Activated naive CD8-positive, alpha-beta T cell treated with anti-CD3 and anti-CD28 coated beads, Interleukin-2, amount 10 ng/mL, durations not matched to agents 7 days and 5 days (primary cell): ENCODE results near the gene DENND4A. TPM values are rescaled to one million over a fixed set of nuclear protein-coding genes. Genes with fewer than 3 reads are reported as not detected.

Source experiments
- ATAC-seq: fragments of 150-1000 bp; cut with Tn5 transposase; one replicate; pipeline ENCODE4 v1.10.0; 2021; ENCODE audit warnings: low read depth, moderate library complexity
- POLR2A ChIA-PET: fragments of 350-600 bp; sonication (Branson Sonifier 250); formaldehyde crosslinking; loops from one replicate; lab custom pipeline; 2021; ENCODE audit warnings: antibody characterized with exemption; lab: Charles Lee
- DNase-seq: peaks from one replicate; pipeline ENCODE4 v3.0.0; 2021
- H3K27ac Mint-ChIP-seq: one replicate; pipeline ENCODE4 v1.8.0; 2022; ENCODE audit warnings: mild to moderate bottlenecking, mixed read lengths
- H3K27me3 Mint-ChIP-seq: one replicate; pipeline ENCODE4 v1.8.0; 2022; ENCODE audit warnings: mild to moderate bottlenecking, moderate library complexity, mixed read lengths
- H3K36me3 Mint-ChIP-seq: one replicate; pipeline ENCODE4 v1.8.0; 2021; ENCODE audit warnings: mild to moderate bottlenecking, mixed read lengths
- H3K4me1 Mint-ChIP-seq: one replicate; pipeline ENCODE4 v1.8.0; 2021; ENCODE audit warnings: mixed read lengths
- H3K4me3 Mint-ChIP-seq: one replicate; pipeline ENCODE4 v1.8.0; 2022; ENCODE audit warnings: mild to moderate bottlenecking, moderate library complexity, mixed read lengths
- H3K9me3 Mint-ChIP-seq: one replicate; pipeline ENCODE4 v1.8.0; 2021; ENCODE audit warnings: mixed read lengths
- total RNA-seq, 2 experiments: library from RNA; stranded (reverse); gene quantifications; one replicate each; pipeline ENCODE4 v1.2.3, GENCODE V29; 2021

DENND4A gene
- 10 to 100 TPM; 50.4 to 56.7 TPM for total RNA-seq

DNA sequence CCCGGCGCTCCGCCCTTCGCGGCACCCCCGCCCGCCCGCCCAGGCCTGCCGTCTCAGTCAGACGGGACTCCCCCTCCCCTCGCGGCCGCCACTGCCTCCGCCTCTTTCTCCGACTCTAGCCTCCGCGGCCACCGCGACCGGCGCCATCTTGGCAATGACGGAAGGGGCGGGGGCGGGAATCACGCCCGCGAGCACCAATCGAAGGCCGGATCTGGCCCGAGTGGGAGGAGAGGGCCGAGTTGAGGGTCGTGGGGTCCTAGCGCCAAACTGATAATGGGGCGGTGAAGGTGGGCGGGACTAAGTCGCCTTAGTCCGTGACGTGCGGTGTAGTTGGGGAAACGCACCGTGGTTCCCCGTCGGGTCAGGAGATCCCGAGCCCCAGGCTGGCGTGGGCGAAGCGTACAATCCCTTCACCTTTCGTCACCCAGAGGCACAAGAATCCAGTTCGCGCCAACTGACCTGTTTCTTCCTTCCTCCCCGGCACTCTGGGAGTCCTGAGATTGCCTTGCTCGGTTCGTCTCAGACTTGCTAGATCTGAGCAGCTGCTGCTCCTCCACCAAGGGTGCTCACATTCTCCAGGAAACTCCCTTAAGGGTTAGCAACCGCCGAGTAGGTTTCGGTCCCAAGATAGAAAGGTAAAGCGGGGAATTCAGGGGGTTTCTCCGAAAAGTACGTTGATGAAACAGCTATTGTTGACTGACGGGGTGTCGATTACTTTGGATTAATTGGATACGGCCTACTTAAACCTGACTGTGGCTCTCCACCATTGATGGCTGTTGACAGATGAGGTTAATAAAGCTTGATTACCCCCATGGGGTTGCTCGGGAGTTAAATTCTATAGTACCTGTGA is at the start of gene DENND4A:
Gene DENND4A, minus strand, starts transcription at position 156 of the 850 bp plus-strand sequence. CDS start 35,843 bp downstream, outside the sequence.
- DNase-seq (peak; percentile 98), ATAC-seq (peak; percentile 85)
- peaks cover 43% of the 10 kb centered on the region for H3K4me1 Mint-ChIP-seq
- H3K27ac Mint-ChIP-seq: peak within 1 kb of the TSS; percentile 96
- no peaks in the 10 kb centered on the region for H3K27me3 Mint-ChIP-seq
- POLR2A ChIA-PET: interaction anchor here (0.7 to 6.9 kb wide), 18 partner anchors 8 to 182 kb away, joined by 3 to 84 read pairs (median 11); partner anchors contain the start of gene RAB11A
- peak within 1 kb of the TSS; percentile 90 for H3K4me3 Mint-ChIP-seq
- H3K9me3 Mint-ChIP-seq: no peaks in the 10 kb centered on the region
- no peaks in the 10 kb centered on the region for H3K36me3 Mint-ChIP-seq

- no peak for ATAC-seq
These were observed 49.2 kb upstream of the DENND4A start for GRCh38 chr15:65841121-65841930.

GRCh38 chr15:65839985-65840384 is 47.9 kb upstream of the DENND4A start:
- H3K4me3 Mint-ChIP-seq: no peak overlapping the region
- DNase-seq (no peak), ATAC-seq (no peak)
- H3K27ac Mint-ChIP-seq: no peak overlapping the region
- no peaks in the 10 kb centered on the region for H3K9me3 Mint-ChIP-seq
- no peaks in the 10 kb centered on the region for H3K4me1 Mint-ChIP-seq
- POLR2A ChIA-PET: no interaction called here
- no peaks in the 10 kb centered on the region for H3K27me3 Mint-ChIP-seq
- no peaks in the 10 kb centered on the region for H3K36me3 Mint-ChIP-seq

More at GRCh38 chr15:65841121-65841930, 49.2 kb upstream of the DENND4A start:
- Mint-ChIP-seq H3K27me3 (peaks cover 2% of the 10 kb centered on the region), H3K27ac (no peak overlapping the region), H3K9me3 (no peaks in the 10 kb centered on the region), H3K4me3 (no peak overlapping the region), H3K4me1 (no peaks in the 10 kb centered on the region), H3K36me3 (no peaks in the 10 kb centered on the region)
- DNase-seq: no peak
- POLR2A ChIA-PET: no interaction called here

GRCh38 chr15:65839354-65839901 is 47.3 kb upstream of the DENND4A start:
- DNase-seq (no peak), ATAC-seq (no peak)
- Mint-ChIP-seq H3K4me3 (no peak overlapping the region), H3K27me3 (no peaks in the 10 kb centered on the region), H3K4me1 (no peaks in the 10 kb centered on the region), H3K27ac (no peak overlapping the region), H3K9me3 (no peaks in the 10 kb centered on the region), H3K36me3 (peaks cover 2% of the 10 kb centered on the region)
- POLR2A ChIA-PET: no interaction called here

- Mint-ChIP-seq H3K27me3 (no peaks in the 10 kb centered on the region), H3K36me3 (peaks cover 2% of the 10 kb centered on the region), H3K4me1 (peaks cover 16% of the 10 kb centered on the region), H3K27ac (no peak overlapping the region), H3K4me3 (no peak overlapping the region), H3K9me3 (no peaks in the 10 kb centered on the region)
- POLR2A ChIA-PET: interaction anchor here (0.6 to 1.2 kb wide), 3 partner anchors 19 to 130 kb away, joined by 4 to 6 read pairs (median 5); partner anchors contain the start of gene DENND4A
- DNase-seq: no peak
- ATAC-seq: no peak
These were observed 45.5 kb upstream of the DENND4A start for GRCh38 chr15:65837301-65838294.

GRCh38 chr15:65836665-65837064 is 44.6 kb upstream of the DENND4A start:
- no peak overlapping the region for H3K4me3 Mint-ChIP-seq
- DNase-seq (no peak), ATAC-seq (no peak)

DNA sequence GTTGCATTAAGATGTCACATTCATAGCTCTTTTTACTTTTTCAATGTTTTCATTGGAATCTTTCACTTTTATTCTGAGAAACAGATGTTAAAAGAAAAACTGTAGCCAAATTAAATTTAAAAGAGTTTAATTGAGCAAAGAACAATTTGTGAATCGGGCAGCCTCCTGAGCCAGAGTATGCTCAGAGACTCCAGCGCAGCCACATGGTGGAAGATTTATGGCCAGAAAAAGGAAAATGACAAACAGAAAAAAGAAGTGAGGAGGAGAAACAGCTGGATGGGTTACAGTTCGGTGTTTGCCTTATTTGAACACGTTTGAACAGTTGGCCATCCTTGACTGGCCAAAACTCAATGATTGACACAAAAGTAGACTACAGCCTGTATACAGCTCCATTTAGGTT is 43.4 kb upstream of the DENND4A start:
- no peak for DNase-seq
- H3K9me3 Mint-ChIP-seq: no peaks in the 10 kb centered on the region
- ATAC-seq: no peak
- no peak overlapping the region for H3K27ac Mint-ChIP-seq
- no peaks in the 10 kb centered on the region for H3K27me3 Mint-ChIP-seq
- no peak overlapping the region for H3K4me3 Mint-ChIP-seq
- peaks cover 4% of the 10 kb centered on the region for H3K36me3 Mint-ChIP-seq
- peaks cover 25% of the 10 kb centered on the region for H3K4me1 Mint-ChIP-seq
- POLR2A ChIA-PET: interaction anchor here (0.6 to 1.0 kb wide), 3 partner anchors 34 to 61 kb away, joined by 3 read pairs; partner anchors contain the start of gene RAB11A

More at GRCh38 chr15:65836665-65837064, 44.6 kb upstream of the DENND4A start:
- POLR2A ChIA-PET: interaction anchor here (0.6 to 1.2 kb wide), 2 partner anchors 20 to 45 kb away, joined by 3 to 6 read pairs; partner anchors contain the start of gene DENND4A
- H3K9me3 Mint-ChIP-seq: no peaks in the 10 kb centered on the region
- H3K27me3 Mint-ChIP-seq: no peaks in the 10 kb centered on the region
- H3K4me1 Mint-ChIP-seq: peaks cover 21% of the 10 kb centered on the region
- H3K36me3 Mint-ChIP-seq: peaks cover 2% of the 10 kb centered on the region
- H3K27ac Mint-ChIP-seq: no peak overlapping the region

DNA sequence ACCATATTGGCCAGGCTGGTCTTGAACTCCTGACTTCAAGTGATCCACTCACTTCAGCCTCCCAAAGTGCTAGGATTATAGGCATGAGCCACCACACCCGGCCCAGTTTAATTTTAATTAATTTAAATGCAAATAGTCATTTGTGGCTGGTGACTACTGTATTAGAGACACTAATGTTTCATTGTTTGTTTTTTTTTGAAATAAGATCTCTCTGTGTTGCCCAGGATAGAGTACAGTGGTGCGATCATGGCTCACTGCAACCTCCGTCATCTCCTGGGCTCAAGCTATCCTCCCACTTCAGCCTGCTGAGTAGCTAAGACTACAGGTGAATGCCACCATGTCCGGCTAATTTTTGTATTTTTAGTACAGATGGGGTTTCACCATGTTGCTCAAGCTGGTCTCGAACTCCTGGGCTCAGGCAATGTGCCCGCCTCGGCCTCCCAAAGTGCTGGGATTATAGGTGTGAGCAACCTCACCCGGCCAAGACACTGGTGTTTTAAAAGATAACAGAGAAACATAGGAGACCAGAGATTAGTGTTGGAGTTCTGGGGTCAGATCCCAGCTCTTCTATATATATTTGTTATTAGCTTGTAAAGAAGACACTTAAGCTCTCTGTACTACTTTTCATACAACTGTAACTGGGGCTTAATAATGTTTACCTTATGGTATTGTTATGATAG is 42.6 kb upstream of the DENND4A start:
- POLR2A ChIA-PET: interaction anchor here (0.7 to 3.5 kb wide), 4 partner anchors 15 to 44 kb away, joined by 3 to 24 read pairs (median 3); partner anchors contain the start of gene RAB11A
- no peak for ATAC-seq
- H3K36me3 Mint-ChIP-seq: peaks cover 4% of the 10 kb centered on the region
- peaks cover 28% of the 10 kb centered on the region for H3K4me1 Mint-ChIP-seq
- no peak overlapping the region for H3K27ac Mint-ChIP-seq
- H3K4me3 Mint-ChIP-seq: no peak overlapping the region
- no peak for DNase-seq
- H3K27me3 Mint-ChIP-seq: no peaks in the 10 kb centered on the region
- H3K9me3 Mint-ChIP-seq: no peaks in the 10 kb centered on the region

DNA sequence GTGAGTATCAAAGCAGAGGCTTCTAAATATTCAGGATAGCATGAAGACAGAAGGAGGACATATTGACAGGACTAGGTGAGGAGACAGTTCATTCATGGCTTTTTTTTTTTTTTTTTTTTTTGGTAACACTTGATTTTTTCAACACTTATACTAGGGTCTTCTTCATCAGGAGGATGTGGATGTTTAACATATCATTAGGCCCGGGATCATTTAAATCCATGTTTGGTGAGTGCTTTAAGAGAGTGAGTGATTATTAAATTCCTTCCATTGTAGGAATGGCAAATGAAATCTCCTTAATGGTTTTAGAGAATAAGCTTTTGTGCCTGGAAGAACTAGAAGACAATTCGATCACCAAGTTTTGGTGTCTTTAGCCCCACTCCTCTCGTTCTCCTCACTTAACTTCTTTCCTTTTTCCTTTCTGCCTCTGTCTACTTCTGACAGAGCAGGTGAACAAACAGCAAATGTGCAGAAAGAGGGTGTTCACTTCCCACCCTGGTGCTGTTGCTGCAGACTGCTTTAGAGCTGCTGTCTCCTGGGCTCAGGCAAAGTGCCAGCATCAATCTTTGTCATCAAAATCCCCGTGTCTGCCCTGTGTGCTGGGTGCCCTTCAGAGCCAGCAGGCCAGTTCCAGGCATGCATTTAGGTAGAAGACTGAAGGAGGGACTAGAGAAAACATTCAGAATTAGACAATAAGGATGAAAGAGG is 41.6 kb upstream of the DENND4A start:
- POLR2A ChIA-PET: interaction anchor here (1.0 to 3.5 kb wide), 7 partner anchors 14 to 132 kb away, joined by 3 to 36 read pairs (median 6); partner anchors contain the start of genes DENND4A and RAB11A
- no peaks in the 10 kb centered on the region for H3K9me3 Mint-ChIP-seq
- peaks cover 37% of the 10 kb centered on the region for H3K4me1 Mint-ChIP-seq
- H3K36me3 Mint-ChIP-seq: peaks cover 4% of the 10 kb centered on the region
- no peaks in the 10 kb centered on the region for H3K27me3 Mint-ChIP-seq
- ATAC-seq (no peak), DNase-seq (no peak)
- peak overlapping the region; percentile 94 for H3K27ac Mint-ChIP-seq
- H3K4me3 Mint-ChIP-seq: peak overlapping the region; percentile 84

DNA sequence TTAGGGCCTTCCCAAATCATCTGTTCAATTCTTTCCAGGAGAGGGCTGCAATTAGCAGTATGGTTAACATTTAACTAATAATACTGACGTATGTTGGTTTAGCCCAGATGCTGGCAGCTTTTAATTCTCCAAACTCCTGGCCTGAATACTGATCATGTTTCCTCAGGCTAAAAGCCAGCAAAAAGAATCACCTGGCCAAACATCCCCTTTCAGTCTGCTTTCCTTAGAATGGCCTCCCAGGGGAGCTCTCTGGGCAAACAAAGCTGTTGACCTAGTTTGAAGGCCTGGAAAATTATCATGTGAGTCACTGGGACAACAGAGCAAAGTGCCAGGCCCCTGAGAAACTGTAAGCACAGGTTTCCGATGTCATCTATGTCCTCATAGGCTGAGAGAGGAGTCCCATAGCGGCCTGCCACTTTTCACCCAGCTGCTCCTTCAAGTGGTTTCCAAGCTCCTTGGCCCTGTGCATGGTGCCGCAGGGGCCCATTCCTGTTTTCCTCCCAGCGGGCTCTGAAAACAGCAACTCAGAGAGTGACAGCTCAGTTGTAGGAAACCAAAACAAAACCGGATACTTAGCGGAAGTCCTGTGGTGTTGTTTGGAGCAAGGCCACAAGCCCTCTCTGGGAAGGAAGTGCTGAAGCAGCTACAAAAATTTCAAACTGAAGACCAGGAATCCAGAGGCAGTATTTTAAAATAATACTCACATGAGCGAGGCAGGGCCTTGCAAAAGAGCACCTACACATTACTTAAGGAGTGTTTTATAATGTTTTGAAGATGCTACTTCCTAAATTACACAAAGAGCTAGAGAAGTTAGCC is 40.7 kb upstream of the DENND4A start:
- ATAC-seq (peak; percentile 66), DNase-seq (peak; percentile 68)
- POLR2A ChIA-PET: interaction anchor here (0.6 to 3.5 kb wide), 9 partner anchors 13 to 528 kb away, joined by 3 to 36 read pairs (median 5); partner anchors contain the start of genes DENND4A and RAB11A
- Mint-ChIP-seq H3K36me3 (peaks cover 4% of the 10 kb centered on the region), H3K9me3 (no peaks in the 10 kb centered on the region), H3K27ac (peak overlapping the region; percentile 94), H3K27me3 (no peaks in the 10 kb centered on the region), H3K4me3 (peak overlapping the region; percentile 84), H3K4me1 (peaks cover 46% of the 10 kb centered on the region)
